Colonic mucosa (tissue), 4 donors: ENCODE data around the gene IGF2. TPM values are rescaled to one million over a fixed set of nuclear protein-coding genes. Genes with fewer than 3 reads are reported as not detected.
"Not testable (repeated sequence)": the region's sequence is repeated elsewhere in the genome, so short reads cannot be mapped to it uniquely, and the experiment has no call there.

Experiments
- DNase-seq: peaks from one replicate; pipeline ENCODE4 v3.0.0-alpha.2; 2020
- H3K27ac ChIP-seq: fragments of 200-600 bp; one replicate; pipeline ENCODE4 v1.8.0; 2021
- H3K27me3 ChIP-seq: fragments of 200-600 bp; one replicate; pipeline ENCODE4 v1.8.0; 2021
- H3K36me3 ChIP-seq: fragments of 200-600 bp; one replicate; pipeline ENCODE4 v1.8.0; 2021
- H3K4me1 ChIP-seq: fragments of 200-600 bp; one replicate; pipeline ENCODE4 v1.8.0; 2021; ENCODE audit warnings: mild to moderate bottlenecking
- H3K4me3 ChIP-seq: fragments of 200-600 bp; one replicate; pipeline ENCODE4 v1.8.0; 2021
- H3K9ac ChIP-seq, 2 donors: one replicate each; pipeline ENCODE4 v1.7.0; 2013; ENCODE audit warnings: control low read depth in 2 of 2, low read depth in 2 of 2, low read length in 2 of 2
- H3K9me3 ChIP-seq: fragments of 200-600 bp; one replicate; pipeline ENCODE4 v1.8.0; 2021
- CTCF ChIP-seq: fragments of 200-600 bp; IDR thresholded peaks from one replicate; pipeline ENCODE4 v1.8.0; 2022; ENCODE audit warnings: antibody characterized with exemption, mild to moderate bottlenecking
- intact Hi-C: fragments of 100-400 bp; cut with DNase I; formaldehyde crosslinking; loops from one replicate; pipeline ENCODE4 v1.14.1; 2022
- total RNA-seq, 2 donors: library from RNA; stranded (reverse); fragmentation: NEBNext Ultra II Directional in 1 of 2; extraction: Animal tissue kit (Norgen Biotek cat#: 25700) in 1 of 2; gene quantifications; one replicate each; pipeline ENCODE4 v1.2.1, GENCODE V29; 2021
- donor health status: healthy.
- donor health status: DM: no; HTN: no; CAD: no.
- donor health status: DM: no; HTN: no; CAD: no.

IGF2 gene
- total RNA-seq, 2 donors from 2014 or later = 4.1 to 9.2 TPM

DNA sequence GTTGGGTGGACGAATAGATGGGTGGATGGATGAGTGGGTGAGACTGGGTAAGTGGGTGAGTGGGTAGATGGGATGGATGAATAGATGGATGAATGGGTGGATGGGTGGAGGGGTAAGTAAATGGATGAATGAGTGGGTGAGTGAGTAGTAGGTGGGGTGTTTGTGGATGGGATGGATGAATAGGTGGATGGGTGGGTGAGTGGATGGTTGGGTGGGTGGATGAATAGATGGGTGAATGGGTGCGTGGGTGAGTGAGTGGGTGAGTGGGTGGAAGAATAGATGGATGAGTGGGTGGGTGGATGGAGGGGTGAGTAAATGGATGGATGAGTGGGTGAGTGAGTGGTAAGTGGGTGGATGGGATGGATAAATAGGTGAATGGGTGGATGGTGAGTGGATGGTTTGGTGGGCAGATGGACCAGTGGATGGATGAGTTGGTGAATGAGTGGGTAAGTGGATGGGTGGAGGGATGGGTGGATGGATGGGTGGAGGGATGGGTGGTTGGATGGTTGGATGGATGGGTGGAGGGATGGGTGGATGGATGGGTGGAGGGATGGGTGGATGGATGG is 12.6 kb downstream of the IGF2 start:
- H3K36me3 ChIP-seq = no peaks in the 10 kb centered on the region
- DNase-seq = no peak
- TF ChIP-seq CTCF = no peak
- no peak overlapping the region for H3K4me3 ChIP-seq
- H3K4me1 ChIP-seq = no peaks in the 10 kb centered on the region
- no peaks in the 10 kb centered on the region for H3K9me3 ChIP-seq
- no peak overlapping the region for H3K27ac ChIP-seq
- intact Hi-C loops = no loop called here
- no peaks in the 10 kb centered on the region for H3K27me3 ChIP-seq
- no peak overlapping the region for H3K9ac ChIP-seq

DNA sequence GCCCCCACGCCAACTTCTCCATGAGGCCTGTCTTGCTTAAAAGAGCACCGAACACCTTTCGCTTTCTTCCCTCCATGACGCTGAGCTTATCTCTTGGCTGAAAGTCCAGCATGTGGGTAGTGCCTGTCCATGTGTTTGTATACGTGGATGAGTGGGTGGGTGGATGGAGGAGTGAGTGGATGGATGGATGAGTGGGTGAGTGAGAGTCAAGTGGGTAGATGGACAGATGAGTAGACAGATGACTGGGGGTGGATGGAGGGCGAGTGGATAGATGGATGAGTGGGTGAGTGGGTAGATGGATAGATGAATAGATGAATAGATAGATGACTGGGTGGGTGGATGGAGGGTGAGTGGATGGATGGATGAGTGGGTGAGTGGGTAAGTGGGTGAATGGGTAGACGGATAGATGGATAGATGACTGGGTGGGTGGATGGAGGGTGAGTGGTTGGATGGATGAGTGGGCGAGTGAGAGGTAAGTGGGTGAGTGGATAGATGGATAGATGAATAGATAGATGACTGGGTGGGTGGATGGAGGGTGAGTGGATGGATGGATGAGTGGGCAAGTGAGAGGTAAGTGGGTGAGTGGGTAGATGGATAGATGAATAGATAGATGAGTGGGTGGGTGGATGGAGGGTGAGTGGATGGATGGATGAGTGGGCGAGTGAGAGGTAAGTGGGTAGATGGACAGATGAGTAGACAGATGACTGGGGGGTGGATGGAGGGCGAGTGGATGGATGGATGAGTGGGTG is 14.3 kb downstream of the IGF2 start:
- H3K27ac ChIP-seq, H3K4me3 ChIP-seq, intact Hi-C loops, H3K9ac ChIP-seq, H3K27me3 ChIP-seq, H3K36me3 ChIP-seq, H3K9me3 ChIP-seq, H3K4me1 ChIP-seq, DNase-seq: not testable (repeated sequence)

- Histone ChIP-seq H3K4me3 (no peak overlapping the region), H3K27ac (no peak overlapping the region), H3K4me1 (no peaks in the 10 kb centered on the region), H3K36me3 (no peaks in the 10 kb centered on the region), H3K9me3 (no peaks in the 10 kb centered on the region), H3K9ac (peak overlapping the region in 1 of 2 donors; percentile 12), H3K27me3 (no peaks in the 10 kb centered on the region)
- TF ChIP-seq CTCF = no peak
- no peak for DNase-seq
- intact Hi-C loops = no loop called here
These were observed 15.6 kb downstream of the IGF2 start for GRCh38 chr11:2123628-2123960.

DNA sequence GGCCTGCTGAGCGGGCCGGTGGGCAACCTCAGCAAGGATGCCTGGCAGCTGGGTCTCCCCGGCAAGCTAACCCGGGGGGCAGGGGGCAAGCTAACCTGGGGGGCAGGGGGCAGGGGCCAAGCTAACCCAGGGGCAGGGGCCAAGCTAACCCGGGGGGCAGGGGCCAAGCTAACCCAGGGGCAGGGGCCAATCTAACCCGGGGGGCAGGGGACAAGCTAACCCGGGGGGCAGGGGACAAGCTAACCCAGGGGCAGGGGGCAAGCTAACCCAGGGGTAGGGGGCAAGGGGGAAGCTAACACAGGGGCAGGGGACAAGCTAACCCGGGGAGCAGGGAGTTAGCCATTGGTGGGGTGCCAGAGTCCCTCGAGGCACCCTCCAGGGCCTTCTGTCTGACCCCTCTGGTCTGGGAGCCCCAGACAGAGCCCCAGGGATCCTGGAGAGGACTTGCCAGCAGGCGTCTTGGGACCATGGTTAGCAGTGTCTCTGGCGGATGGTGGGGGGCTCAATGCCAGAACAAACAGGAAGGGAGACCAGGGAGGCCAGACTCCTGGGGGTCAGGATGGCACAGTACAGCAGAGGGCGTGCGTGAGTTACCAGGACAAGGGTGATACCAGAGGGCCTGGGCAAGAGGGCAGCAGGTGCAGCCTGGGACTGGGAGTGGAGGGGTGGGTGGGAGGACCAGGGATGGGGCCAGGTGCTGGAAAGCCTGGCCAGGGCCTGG is 16.1 kb downstream of the IGF2 start:
- no peaks in the 10 kb centered on the region for H3K27me3 ChIP-seq
- intact Hi-C loops = no loop called here
- no peak overlapping the region for H3K9ac ChIP-seq
- H3K4me1 ChIP-seq = no peaks in the 10 kb centered on the region
- H3K4me3 ChIP-seq = no peak overlapping the region
- H3K27ac ChIP-seq = no peak overlapping the region
- H3K9me3 ChIP-seq = no peaks in the 10 kb centered on the region
- no peak for DNase-seq
- no peaks in the 10 kb centered on the region for H3K36me3 ChIP-seq
- no peak for TF ChIP-seq CTCF

- H3K9ac ChIP-seq = no peak overlapping the region
- no peak overlapping the region for H3K27ac ChIP-seq
- no peak overlapping the region for H3K4me3 ChIP-seq
- TF ChIP-seq CTCF = no peak
- H3K4me1 ChIP-seq = no peaks in the 10 kb centered on the region
- no peaks in the 10 kb centered on the region for H3K36me3 ChIP-seq
- DNase-seq = no peak
- no peaks in the 10 kb centered on the region for H3K27me3 ChIP-seq
- intact Hi-C loops = no loop called here
- no peaks in the 10 kb centered on the region for H3K9me3 ChIP-seq
These were observed 16.8 kb downstream of the IGF2 start for GRCh38 chr11:2122222-2122906.
